Hepatocyte (in vitro differentiated cells): ENCODE results near the gene YEATS2. TPM values are rescaled to one million over a fixed set of nuclear protein-coding genes. Genes with fewer than 3 reads are reported as not detected.

Source experiments
- DNase-seq: peaks from one replicate; pipeline ENCODE4 v3.0.0-alpha.2; 2016; ENCODE audit warnings: low spot score
- H2AFZ ChIP-seq: fragments of 200-600 bp; sonication (generic); 2 replicates; pipeline ENCODE4 v1.6.0; 2016; ENCODE audit warnings: antibody characterized with exemption, mild to moderate bottlenecking
- H3K27ac ChIP-seq: fragments of 200-600 bp; sonication (generic); 2 replicates; pipeline ENCODE4 v1.5.1; 2016; ENCODE audit warnings: mild to moderate bottlenecking
- H3K27me3 ChIP-seq: fragments of 200-600 bp; sonication (generic); 2 replicates; pipeline ENCODE4 v1.6.1; 2016
- H3K36me3 ChIP-seq: fragments of 200-600 bp; sonication (generic); replicated peaks from 2 replicates; pipeline ENCODE4 v1.5.1; 2016; ENCODE audit warnings: low read depth; ENCODE audit not compliant: insufficient read depth
- H3K4me1 ChIP-seq: fragments of 200-600 bp; sonication (generic); 2 replicates; pipeline ENCODE4 v1.5.1; 2016; ENCODE audit warnings: mild to moderate bottlenecking, moderate library complexity; ENCODE audit not compliant: insufficient read depth
- H3K4me2 ChIP-seq: fragments of 200-600 bp; sonication (generic); 2 replicates; pipeline ENCODE4 v1.6.0; 2016
- H3K4me3 ChIP-seq: fragments of 200-600 bp; sonication (generic); 2 replicates; pipeline ENCODE4 v1.5.1; 2016; ENCODE audit warnings: mild to moderate bottlenecking
- H3K79me2 ChIP-seq: fragments of 200-600 bp; sonication (generic); 2 replicates; pipeline ENCODE4 v1.6.0; 2017; ENCODE audit warnings: mild to moderate bottlenecking
- H3K9me2 ChIP-seq: fragments of 200-600 bp; sonication (generic); replicated peaks from 2 replicates; pipeline ENCODE4 v1.6.0; 2017; ENCODE audit warnings: mild to moderate bottlenecking; ENCODE audit not compliant: insufficient read depth
- H3K9me3 ChIP-seq: fragments of 200-600 bp; sonication (generic); 2 replicates; pipeline ENCODE4 v1.5.1; 2016; ENCODE audit warnings: low read depth, mild to moderate bottlenecking
- H4K20me1 ChIP-seq: fragments of 200-600 bp; sonication (generic); 2 replicates; pipeline ENCODE4 v1.6.0; 2016; ENCODE audit warnings: mild to moderate bottlenecking; ENCODE audit not compliant: insufficient read depth, poor library complexity, severe bottlenecking
- CTCF ChIP-seq: fragments of 200-600 bp; sonication (generic); IDR thresholded peaks from 2 replicates; pipeline ENCODE4 v1.5.1; 2016; ENCODE audit warnings: antibody characterized with exemption, mild to moderate bottlenecking; ENCODE audit not compliant: poor library complexity
- EZH2 ChIP-seq: fragments of 200-600 bp; sonication (generic); IDR thresholded peaks from 2 replicates; pipeline ENCODE4 v1.6.1; 2016; ENCODE audit warnings: antibody characterized with exemption, mild to moderate bottlenecking, borderline replicate concordance
- EZH2phosphoT487 ChIP-seq: fragments of 200-600 bp; sonication (generic); IDR thresholded peaks from one replicate; pipeline ENCODE4 v1.6.1; 2018; ENCODE audit warnings: antibody characterized with exemption, mild to moderate bottlenecking, low read depth, moderate library complexity; ENCODE audit not compliant: unreplicated experiment, severe bottlenecking
- WGBS: methylation state at CpG from one replicate; pipeline ENCODE4 v1.1.6; 2016; ENCODE audit warnings: low lambda C conversion rate; ENCODE audit errors: missing lambda C conversion rate; 5-methylcytosine and 5-hydroxymethylcytosine counted together
- polyA plus RNA-seq: library from polyadenylated mRNA; unstranded; fragments of >200 nt; fragmentation: Nextera tagmentation; extraction: Ambion mirVana; gene quantifications from 2 replicates; pipeline ENCODE4 v1.2.1, GENCODE V29; 2016
- total RNA-seq: library from RNA; depleted of rRNA; stranded (reverse); fragments of >200 nt; gene quantifications from 2 replicates; pipeline ENCODE4 v1.2.3, GENCODE V29; 2014

Gene YEATS2
- total and polyA plus RNA-seq, 2 experiments from 2014 or later, result 12.5 to 21.5 TPM

- Histone ChIP-seq H3K4me3 (no peak overlapping the region), H2AFZ (no peak overlapping the region), H3K27me3 (no peaks in the 10 kb centered on the region), H3K79me2 (no peaks in the 10 kb centered on the region), H4K20me1 (no peaks in the 10 kb centered on the region), H3K36me3 (no peaks in the 10 kb centered on the region), H3K4me2 (no peak overlapping the region), H3K9me2 (no peaks in the 10 kb centered on the region), H3K4me1 (peaks cover 3% of the 10 kb centered on the region), H3K9me3 (no peaks in the 10 kb centered on the region), H3K27ac (peak overlapping the region; percentile 60)
- no peak for DNase-seq
- WGBS, result 87% methylated on average over 13 of the region's 13 CpGs
- TF ChIP-seq EZH2 (no peak), EZH2phosphoT487 (no peak), CTCF (no peak)
Measured at GRCh38 chr3:183845608-183846288, 148.2 kb downstream of the YEATS2 start.

GRCh38 chr3:183854318-183855035 is 156.9 kb downstream of the YEATS2 start:
- Histone ChIP-seq H3K9me3 (no peaks in the 10 kb centered on the region), H3K27me3 (no peaks in the 10 kb centered on the region), H3K4me3 (no peak overlapping the region), H3K79me2 (no peaks in the 10 kb centered on the region), H3K36me3 (no peaks in the 10 kb centered on the region), H4K20me1 (no peaks in the 10 kb centered on the region), H3K4me1 (no peaks in the 10 kb centered on the region), H2AFZ (no peak overlapping the region), H3K27ac (no peak overlapping the region), H3K9me2 (no peaks in the 10 kb centered on the region), H3K4me2 (no peak overlapping the region)
- WGBS, result 98% methylated on average over 4 of the region's 4 CpGs
- TF ChIP-seq CTCF (no peak), EZH2phosphoT487 (no peak), EZH2 (no peak)
- DNase-seq, result no peak

GRCh38 chr3:183857863-183858262 is 160.3 kb downstream of the YEATS2 start:
- H3K4me1 ChIP-seq, result no peaks in the 10 kb centered on the region
- 95% methylated on average over 3 of the region's 3 CpGs for WGBS
- no peak overlapping the region for H3K27ac ChIP-seq
- no peaks in the 10 kb centered on the region for H4K20me1 ChIP-seq
- TF ChIP-seq EZH2phosphoT487, result no peak
- no peak for TF ChIP-seq CTCF
- H3K27me3 ChIP-seq, result no peaks in the 10 kb centered on the region
- no peak overlapping the region for H3K4me3 ChIP-seq
- no peak overlapping the region for H2AFZ ChIP-seq
- no peaks in the 10 kb centered on the region for H3K36me3 ChIP-seq
- no peak overlapping the region for H3K4me2 ChIP-seq
- DNase-seq, result no peak
- no peaks in the 10 kb centered on the region for H3K9me2 ChIP-seq
- H3K9me3 ChIP-seq, result no peaks in the 10 kb centered on the region
- no peaks in the 10 kb centered on the region for H3K79me2 ChIP-seq

Other genes with a start within 250 kb of the YEATS2 start
- 0.16 and 0.17 TPM in 2 replicates for gene KLHL6, start 142.1 kb upstream of the YEATS2 start, total RNA-seq
- gene KLHL6, start 142.1 kb upstream of the YEATS2 start, polyA plus RNA-seq, result 0.04 TPM in 1 of 2 replicates, not detected in the other
- 106 and 107 TPM in 2 replicates for gene KLHL24, start 62.2 kb upstream of the YEATS2 start, total RNA-seq
- gene KLHL24, start 62.2 kb upstream of the YEATS2 start, polyA plus RNA-seq, result 29.6 and 29.7 TPM in 2 replicates
- 0.50 TPM in 1 of 2 replicates, not detected in the other for gene MAP6D1, start 127.8 kb downstream of the YEATS2 start, total RNA-seq
- gene MAP6D1, start 127.8 kb downstream of the YEATS2 start, polyA plus RNA-seq, result 2.0 and 3.4 TPM in 2 replicates
- gene PARL, start 187.1 kb downstream of the YEATS2 start, total RNA-seq, result 32.3 and 35.2 TPM in 2 replicates
- gene PARL, start 187.1 kb downstream of the YEATS2 start, polyA plus RNA-seq, result 47.9 and 71.4 TPM in 2 replicates